NK-92 (cell line): ENCODE measurements around the gene CMSS1.

Source experiments
- DNase-seq: peaks from one replicate; lab custom pipeline; 2025; ENCODE audit not compliant: unreplicated experiment; lab: John Stamatoyannopoulos, UW

CMSS1 gene

DNA sequence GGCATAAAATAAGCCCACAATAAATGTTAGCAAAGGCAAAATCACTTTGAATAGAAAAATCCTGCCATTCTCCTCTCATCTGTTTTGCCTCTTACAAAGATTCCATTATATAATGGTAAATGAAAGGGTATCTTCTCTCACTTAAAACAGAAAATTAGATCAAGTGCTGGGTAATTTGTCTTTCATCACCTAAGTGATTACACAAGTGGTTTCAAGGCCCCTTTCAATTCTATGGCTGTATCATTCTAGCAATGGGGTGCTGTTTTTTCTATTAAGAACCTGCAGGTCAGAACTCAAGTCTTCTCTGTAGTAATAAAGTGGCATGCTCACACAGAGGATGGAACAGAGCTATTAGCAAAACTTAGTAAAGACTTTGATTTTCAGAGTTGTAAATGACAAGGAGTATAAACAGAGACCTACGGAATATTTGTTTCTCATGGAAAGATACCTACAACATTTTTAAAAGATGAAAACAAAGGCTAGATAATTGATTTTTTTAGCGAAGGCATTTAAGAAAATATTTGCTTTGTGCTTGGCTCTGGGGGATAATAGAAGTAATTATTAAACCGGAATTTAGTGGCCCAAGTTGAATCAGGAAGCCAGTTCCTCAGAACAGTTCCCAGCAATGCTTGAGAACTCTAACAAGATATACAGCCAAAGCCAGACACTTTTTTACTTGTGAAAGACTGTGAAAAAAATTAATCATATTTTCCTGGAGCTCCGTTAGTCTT lies 137.4 kb downstream of the CMSS1 start:
- DNase-seq = no peak

- DNase-seq = no peak
Observed at GRCh38 chr3:99955773-99956562, 138.3 kb downstream of the CMSS1 start.

DNA sequence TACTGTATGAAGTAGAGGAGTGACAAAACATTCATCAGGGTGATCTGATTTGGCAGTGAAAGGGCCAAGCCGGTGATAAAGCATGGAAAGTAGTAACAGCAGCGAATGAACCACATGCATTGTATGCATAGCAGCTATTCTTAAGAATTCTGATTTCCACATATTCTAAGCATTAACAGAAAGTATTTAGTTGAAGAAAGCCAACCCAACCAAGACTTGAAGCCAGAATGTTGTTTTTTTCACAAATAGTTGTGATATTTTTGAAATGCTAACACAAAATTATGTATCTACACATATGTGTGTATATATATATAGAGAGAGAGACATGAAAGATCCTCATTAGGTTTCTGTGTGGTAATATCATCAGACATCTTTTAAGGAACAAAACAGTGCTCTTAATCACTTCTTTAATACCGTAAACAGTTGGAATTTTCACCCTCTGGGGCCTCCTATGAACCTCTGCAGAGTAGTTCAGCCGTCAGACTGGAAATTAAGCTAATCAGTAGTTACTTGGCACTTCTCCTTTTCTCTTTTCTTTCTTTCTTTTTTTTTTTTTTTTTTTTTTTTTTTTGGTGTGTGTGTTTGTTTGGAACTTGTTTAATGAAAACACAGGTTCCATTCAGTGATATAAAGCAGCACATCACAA lies 139.6 kb downstream of the CMSS1 start:
- no peak for DNase-seq

DNA sequence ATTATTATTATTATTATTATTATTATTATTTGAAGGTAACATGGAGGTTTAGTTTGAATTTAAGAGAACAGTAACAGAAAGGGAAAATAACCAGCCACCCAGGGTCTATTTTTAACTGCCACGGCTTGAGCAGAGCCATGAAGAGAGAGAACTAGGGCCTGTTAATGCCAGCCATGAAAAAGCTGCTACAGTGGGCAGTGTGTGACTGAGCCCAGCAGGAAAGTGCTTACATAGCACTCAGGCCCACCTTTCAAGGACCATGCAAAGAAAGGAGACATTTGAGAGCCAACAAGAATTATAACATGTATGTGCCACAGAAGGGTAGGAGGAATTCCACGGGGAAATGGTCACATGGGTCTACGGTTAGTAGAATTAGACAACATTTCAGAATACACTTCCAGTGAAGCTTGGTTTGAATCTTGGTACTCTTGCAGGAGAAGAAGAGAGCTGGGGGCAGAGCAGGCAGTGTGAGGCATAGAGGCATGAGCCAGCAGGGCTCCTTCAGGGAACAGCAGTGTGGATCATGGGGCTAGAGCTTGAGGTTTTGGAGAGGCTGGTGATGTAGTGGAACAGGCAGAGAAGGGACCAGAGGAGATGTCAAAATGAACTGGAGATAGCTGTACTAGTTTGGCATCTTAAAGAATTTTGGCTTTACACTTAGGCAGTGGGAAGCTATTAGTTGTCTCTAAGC lies 140.7 kb downstream of the CMSS1 start:
- no peak for DNase-seq

GRCh38 chr3:99960123-99960878 lies 142.6 kb downstream of the CMSS1 start:
- DNase-seq = no peak

DNA sequence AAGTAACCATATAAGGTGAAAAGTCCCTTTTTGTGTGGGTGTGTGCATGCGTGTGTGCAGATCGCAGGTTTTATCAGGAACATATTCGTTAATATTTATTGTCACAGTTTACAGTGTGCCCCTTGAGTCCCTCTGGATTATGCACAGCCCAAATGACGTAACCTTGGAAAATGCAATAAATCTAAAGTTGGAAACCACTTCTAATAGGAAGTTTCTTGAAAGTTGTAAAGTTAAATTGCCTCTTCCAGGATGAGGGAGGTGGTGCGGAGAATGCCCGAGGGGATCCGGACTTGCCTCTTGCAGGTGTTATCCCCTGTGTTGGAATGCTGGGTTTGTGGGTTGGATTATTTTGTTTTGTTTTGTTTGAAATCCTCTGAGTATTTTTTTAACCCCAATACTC lies 143.3 kb downstream of the CMSS1 start:
- no peak for DNase-seq

- no peak for DNase-seq
Observed at GRCh38 chr3:99961756-99962515, 144.3 kb downstream of the CMSS1 start.

GRCh38 chr3:99962703-99963102 lies 145.0 kb downstream of the CMSS1 start:
- DNase-seq = no peak

DNA sequence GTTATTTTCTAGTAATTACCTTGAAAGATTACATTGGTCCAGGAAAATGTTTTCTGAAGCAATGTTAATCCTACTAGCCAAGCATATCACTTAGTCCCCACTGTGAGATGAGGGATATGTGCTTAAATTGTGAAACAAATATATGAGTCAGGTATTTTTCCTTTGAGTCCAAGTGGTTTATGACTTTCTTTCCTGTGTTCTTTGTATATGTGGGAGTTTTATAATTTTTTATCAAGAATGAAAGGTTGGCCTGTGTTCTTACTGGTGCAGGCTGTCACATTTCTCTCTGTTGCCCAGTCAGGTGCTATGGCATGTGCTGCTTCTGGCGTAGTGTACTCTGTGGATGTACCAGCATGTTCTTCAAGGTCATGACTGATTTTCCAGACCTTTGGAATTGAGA lies 147.4 kb downstream of the CMSS1 start:
- DNase-seq = no peak

DNA sequence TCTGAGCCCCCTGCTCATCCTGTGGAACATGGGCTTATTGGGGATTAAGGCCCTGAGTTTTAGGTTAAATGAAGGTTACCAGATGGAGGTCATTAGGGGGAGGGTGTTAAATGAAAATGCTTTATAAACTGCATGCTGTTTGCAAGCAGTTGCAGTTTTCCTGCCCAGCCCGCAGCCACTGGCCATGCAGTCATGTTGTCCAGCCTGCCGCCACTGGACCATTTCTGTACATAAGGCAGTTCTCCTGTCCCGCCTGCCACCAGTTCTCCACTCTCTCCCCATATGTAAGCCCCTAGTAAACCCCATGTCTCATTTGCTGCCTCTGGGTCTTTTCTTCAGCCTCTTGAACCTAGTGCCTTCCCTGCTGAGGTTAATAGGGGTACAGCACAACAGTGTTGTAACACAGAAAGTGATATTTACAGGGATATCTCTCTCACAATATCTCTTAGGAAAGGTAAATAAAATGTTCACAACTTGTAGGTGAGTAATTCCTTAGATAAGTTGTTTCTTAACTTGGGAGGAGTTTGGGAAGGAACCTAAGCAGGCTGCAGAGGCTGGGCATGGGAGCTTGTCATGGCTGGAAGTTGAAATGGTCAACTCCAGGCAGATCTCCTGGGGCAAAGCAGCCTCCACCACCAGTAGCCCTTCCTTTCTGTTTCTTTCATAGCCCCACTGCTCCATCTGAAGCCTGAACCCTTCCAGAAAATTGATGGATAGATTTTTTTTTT lies 148.2 kb downstream of the CMSS1 start:
- no peak for DNase-seq

DNA sequence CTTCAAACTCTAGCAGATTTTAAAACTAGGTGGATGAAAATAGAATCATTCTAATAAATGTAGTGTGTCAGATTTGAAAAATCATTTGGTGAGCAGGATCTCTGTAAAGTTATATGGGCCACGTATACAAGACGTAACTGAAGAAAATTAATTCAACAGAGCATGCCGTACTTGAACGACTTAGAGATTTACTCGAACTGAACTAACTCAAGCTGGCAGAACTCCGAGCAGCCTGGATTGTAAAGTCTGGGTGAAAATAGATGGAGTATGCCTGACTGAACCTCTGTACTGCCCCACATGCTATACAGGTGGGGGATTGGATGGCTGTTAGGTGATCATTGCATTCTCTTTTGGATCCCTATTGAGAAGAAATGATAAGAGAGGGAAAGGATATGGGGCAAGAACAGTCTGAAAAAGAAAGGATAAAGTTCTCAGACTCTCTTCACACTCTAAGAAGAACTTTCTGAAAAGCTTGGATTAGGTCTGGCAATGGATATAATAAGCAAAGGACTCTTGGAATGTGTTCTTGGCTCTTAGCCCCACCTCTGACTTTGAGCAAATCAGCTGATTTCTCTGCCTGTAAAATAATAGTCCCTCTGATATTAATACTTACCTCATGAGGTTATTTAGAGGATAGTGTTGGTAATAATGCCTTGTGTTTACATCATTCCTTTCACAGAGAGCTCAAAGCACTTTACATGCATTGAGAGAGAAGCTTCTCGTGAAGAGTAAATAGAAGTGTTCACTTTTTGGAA lies 149.2 kb downstream of the CMSS1 start:
- no peak for DNase-seq

GRCh38 chr3:99967796-99968195 lies 150.1 kb downstream of the CMSS1 start:
- no peak for DNase-seq

DNA sequence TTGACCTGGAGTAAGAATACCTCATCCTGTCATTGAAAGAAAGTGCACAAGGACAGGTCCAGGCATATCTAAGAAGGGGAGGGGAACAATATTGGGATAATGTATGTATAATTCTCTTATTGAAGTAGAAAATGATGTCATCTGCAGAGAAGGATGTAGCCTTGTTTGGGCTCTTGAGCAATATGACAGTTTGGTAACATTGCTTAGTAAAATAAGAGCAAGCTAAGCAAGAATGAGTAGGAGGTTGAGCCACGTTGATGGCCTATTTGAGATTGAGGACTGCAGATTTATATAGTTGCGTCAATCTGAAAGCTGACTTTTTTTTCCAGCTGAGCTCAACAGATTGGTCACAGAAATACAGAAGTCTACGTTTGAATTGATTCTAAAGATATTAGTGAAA lies 151.5 kb downstream of the CMSS1 start:
- DNase-seq = no peak

DNA sequence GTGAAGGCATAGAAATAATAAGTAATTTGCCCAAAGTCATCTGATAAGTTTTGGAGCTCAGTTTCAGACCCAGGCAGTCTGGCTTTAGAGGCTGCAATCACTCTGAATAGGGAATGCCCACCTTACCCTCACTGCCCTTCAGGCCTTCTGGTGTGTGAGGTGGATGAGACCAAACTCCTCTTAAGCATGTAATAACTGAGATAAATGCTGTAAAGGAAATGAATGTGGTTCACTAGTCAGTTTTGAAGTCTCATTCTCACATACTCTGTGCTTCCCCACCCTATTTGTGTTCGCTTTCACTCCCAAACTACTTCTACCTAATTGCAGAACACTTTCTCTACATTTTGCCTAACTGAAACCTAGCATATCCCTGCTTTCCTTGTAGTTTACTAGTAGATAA lies 152.5 kb downstream of the CMSS1 start:
- DNase-seq = no peak

DNA sequence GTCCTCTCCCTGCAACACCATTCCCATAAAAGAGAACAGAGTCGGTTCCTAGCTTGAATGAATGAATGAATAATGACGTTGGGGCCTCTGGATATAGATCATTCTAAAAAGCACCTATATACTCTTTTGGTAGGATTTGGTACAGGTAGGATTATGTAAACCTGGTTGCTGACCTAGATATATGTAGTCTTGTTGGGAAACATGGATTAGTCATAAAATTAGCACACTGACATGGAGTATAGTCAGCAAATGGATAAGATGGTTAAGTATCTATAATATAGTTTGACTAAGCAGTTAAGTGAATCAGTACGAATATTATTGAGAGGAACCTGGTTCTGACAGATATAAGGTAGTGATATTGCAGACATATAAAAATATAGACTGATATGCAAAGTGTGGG lies 154.1 kb downstream of the CMSS1 start:
- DNase-seq = no peak

DNA sequence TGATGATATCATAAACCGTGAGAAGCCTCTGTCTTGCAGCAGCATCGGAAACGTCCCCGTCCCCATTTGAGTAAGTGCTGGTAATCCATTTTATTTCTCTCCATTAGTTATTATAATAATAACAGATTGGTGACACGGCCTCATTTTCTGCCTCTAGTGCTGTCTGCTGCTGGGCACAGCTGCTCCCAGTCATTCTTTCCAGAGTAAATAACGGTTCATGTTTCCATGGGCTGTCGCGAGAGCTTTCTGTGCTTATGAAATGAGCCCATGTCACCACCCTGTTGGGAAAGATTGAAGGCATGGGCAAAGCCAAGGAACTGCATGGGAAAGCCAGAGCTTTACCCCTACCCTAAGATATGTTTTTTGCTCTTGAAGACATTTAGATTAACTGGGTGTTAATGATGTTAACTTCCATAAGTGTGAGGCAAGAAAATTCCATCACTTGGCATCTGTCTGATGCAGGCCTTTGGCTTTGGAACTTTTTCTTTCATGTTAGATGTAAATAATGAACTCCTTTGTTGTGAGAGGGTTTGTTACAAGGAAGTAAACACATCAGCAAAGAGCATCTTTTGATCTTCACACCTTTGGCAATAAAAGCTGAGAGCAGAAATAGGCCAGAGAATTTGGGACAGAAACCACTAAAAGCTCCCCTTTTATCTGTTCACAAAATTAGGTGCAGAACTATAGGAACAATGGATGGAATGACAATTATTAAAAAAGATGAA lies 154.9 kb downstream of the CMSS1 start:
- DNase-seq = no peak

DNA sequence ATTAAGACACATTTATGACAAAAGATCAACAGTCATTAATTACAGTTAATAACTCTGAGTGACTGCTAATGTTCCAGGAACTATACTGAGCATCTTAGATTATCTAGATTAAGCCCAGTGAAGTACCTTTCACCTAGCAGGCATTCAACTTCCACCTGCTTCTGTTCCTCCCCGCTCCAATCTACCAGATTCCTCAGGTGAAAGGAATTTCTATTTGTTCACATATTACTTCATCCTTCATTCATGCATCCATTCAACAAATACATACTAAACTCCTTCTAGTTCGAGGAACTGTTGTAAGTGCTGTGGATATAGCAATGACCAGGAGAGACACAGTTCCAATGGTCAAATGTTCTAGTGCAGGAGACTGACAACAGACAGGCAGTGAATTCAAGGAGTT lies 157.3 kb downstream of the CMSS1 start:
- DNase-seq = no peak

DNA sequence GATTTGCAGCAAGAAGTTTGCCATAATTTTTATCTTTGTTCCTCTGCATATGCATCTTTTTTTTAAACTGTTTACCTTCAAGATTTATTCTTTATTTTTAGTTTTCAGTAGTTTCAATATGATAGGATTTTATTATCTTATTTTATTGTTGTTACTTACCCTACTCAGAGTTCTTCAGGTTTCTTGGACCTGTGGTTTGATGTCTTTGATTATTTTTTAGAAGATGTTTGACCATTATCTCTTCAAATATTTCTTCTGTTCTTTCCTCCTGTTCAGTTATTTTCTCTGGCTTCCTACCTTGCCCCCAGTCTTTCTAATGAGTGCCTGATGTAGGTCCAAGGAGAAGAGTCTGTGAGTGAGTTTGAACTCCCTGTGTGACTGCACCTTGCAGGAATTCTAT lies 158.9 kb downstream of the CMSS1 start:
- DNase-seq = no peak
